OCI-LY1 (cell line): ENCODE data around the gene OR4Q2.

ENCODE experiments used
- EZH2 ChIP-seq: fragments of 200-600 bp; sonication (generic), shearing (Covaris generic); IDR thresholded peaks from 2 replicates; pipeline ENCODE4 v1.8.0; 2017; ENCODE audit warnings: borderline replicate concordance, mixed run types, mild to moderate bottlenecking, antibody characterized with exemption, low read length, moderate library complexity, mixed read lengths
- TF ChIP-seq, protein P1 (sequence below): fragments of 200-600 bp; sonication (generic), shearing (Covaris generic); IDR thresholded peaks from 2 replicates; pipeline ENCODE4 v1.5.1; 2017; ENCODE audit warnings: mild to moderate bottlenecking, antibody characterized with exemption, low read length, moderate library complexity, mixed read lengths

DNA sequence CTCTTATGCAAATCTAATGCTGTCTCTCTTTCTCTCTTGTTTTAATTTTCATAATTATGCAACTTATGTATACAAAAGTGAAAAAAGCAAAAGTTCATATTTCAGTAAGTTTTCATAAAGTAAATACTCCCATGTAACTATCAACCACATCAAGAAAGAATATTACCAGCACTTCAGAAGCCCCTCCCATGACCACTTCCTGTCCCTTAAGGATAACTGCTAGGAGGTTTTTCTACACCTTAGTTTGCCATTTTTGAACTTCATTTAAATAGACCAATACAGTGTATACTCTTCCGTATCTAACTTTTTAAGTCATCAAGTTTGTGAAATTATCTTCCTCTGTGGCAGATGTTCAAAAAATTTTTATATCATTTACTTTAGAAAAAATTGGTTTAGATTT lies 27.1 kb upstream of the OR4Q2 start:
- TF ChIP-seq, protein P1, sequence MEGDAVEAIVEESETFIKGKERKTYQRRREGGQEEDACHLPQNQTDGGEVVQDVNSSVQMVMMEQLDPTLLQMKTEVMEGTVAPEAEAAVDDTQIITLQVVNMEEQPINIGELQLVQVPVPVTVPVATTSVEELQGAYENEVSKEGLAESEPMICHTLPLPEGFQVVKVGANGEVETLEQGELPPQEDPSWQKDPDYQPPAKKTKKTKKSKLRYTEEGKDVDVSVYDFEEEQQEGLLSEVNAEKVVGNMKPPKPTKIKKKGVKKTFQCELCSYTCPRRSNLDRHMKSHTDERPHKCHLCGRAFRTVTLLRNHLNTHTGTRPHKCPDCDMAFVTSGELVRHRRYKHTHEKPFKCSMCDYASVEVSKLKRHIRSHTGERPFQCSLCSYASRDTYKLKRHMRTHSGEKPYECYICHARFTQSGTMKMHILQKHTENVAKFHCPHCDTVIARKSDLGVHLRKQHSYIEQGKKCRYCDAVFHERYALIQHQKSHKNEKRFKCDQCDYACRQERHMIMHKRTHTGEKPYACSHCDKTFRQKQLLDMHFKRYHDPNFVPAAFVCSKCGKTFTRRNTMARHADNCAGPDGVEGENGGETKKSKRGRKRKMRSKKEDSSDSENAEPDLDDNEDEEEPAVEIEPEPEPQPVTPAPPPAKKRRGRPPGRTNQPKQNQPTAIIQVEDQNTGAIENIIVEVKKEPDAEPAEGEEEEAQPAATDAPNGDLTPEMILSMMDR: no peak
- TF ChIP-seq EZH2: no peak
